ENCODE data around the gene MOB1A.

The MOB1A gene

DNA sequence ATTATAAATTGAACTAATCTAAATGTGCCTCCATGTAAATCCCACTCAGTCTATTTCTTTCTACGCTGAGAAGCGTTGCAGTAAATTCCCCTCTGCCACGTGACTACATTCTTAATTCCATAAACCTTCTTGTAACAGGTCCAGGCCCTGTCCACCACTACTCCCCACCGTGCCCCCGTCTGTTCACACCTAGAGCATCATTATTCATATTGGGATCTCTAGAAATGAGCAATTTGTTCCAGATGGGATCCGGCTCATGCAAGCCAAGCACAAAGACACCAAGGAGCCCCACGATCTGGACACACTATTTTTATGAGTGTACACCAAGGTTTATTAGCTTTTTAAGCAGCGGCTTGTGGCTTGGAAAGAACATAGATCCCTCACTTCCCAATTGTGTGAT, 69.1 kb downstream of the MOB1A start:
- no peak overlapping the region for H3K9ac ChIP-seq (ENCODE audit: low read length)
- H3K4ac ChIP-seq (ENCODE audit: low read depth in 1 of 2, low read length in 2 of 2), result no peak overlapping the region
- H3K27me3 ChIP-seq (ENCODE audit: control insufficient read depth in 1 of 2, insufficient read depth in 1 of 2, low read length in 2 of 2), result no peaks in the 10 kb centered on the region
- H3K14ac ChIP-seq (ENCODE audit: low read length in 2 of 2), result no peak overlapping the region
- H2BK12ac ChIP-seq (ENCODE audit: low read length in 2 of 2), result no peak overlapping the region
- H4K8ac ChIP-seq (ENCODE audit: low read length), result no peak overlapping the region
- no peak overlapping the region for H3K23ac ChIP-seq (ENCODE audit: low read length in 2 of 2)
- no peak overlapping the region for H3K18ac ChIP-seq (ENCODE audit: low read depth in 1 of 2, low read length in 2 of 2)
- no peak overlapping the region for H2AK5ac ChIP-seq (ENCODE audit: low read length, severe bottlenecking)
- H2BK15ac ChIP-seq (ENCODE audit: low read depth, poor library complexity, severe bottlenecking), result no peak overlapping the region
- no peaks in the 10 kb centered on the region for H3K9me3 ChIP-seq (ENCODE audit: control insufficient read depth, low read length)
- no peak overlapping the region for H3K4me2 ChIP-seq (ENCODE audit: low read length, poor library complexity, severe bottlenecking)
- WGBS, result 94% methylated on average over 8 of the region's 8 CpGs
- no peak overlapping the region for H2AFZ ChIP-seq (ENCODE audit: low read depth, low read length)
- H2BK5ac ChIP-seq (ENCODE audit: low read depth, low read length, poor library complexity, severe bottlenecking), result no peak overlapping the region
- H4K91ac ChIP-seq (ENCODE audit: low read length), result no peak overlapping the region
- peaks cover 6% of the 10 kb centered on the region for H3K79me1 ChIP-seq (replicated peaks; ENCODE audit: low read length, poor library complexity, severe bottlenecking)
- no peak for DNase-seq
- no peak overlapping the region for H2BK120ac ChIP-seq (ENCODE audit: low read depth, low read length)
- no peak overlapping the region for H3K27ac ChIP-seq (ENCODE audit: low read length, poor library complexity, severe bottlenecking)
- H3K4me3 ChIP-seq (ENCODE audit: insufficient read depth in 1 of 2, low read depth in 1 of 2, low read length in 2 of 2), result no peak overlapping the region
- peaks cover 0 to 8% of the 10 kb centered on the region in 2 experiments for H3K36me3 ChIP-seq (ENCODE audit: control insufficient read depth in 1 of 2, insufficient read depth in 2 of 2, low read depth in 1 of 2, low read length in 2 of 2)
- H3K4me1 ChIP-seq (ENCODE audit: control insufficient read depth, insufficient read depth, low read depth, low read length), result peaks cover 1% of the 10 kb centered on the region

- H3K4ac ChIP-seq (ENCODE audit: low read depth in 1 of 2, low read length in 2 of 2), result no peak overlapping the region
- H3K9me3 ChIP-seq (ENCODE audit: control insufficient read depth, low read length), result no peaks in the 10 kb centered on the region
- H2BK15ac ChIP-seq (ENCODE audit: low read depth, poor library complexity, severe bottlenecking), result no peak overlapping the region
- H2AK5ac ChIP-seq (ENCODE audit: low read length, severe bottlenecking), result no peak overlapping the region
- no peak overlapping the region for H2AFZ ChIP-seq (ENCODE audit: low read depth, low read length)
- H3K23ac ChIP-seq (ENCODE audit: low read length in 2 of 2), result no peak overlapping the region
- H2BK120ac ChIP-seq (ENCODE audit: low read depth, low read length), result no peak overlapping the region
- H2BK5ac ChIP-seq (ENCODE audit: low read depth, low read length, poor library complexity, severe bottlenecking), result no peak overlapping the region
- peaks cover 7% of the 10 kb centered on the region for H3K79me1 ChIP-seq (replicated peaks; ENCODE audit: low read length, poor library complexity, severe bottlenecking)
- H3K27me3 ChIP-seq (ENCODE audit: control insufficient read depth in 1 of 2, insufficient read depth in 1 of 2, low read length in 2 of 2), result no peaks in the 10 kb centered on the region
- no peak overlapping the region for H3K9ac ChIP-seq (ENCODE audit: low read length)
- H4K91ac ChIP-seq (ENCODE audit: low read length), result no peak overlapping the region
- H3K4me3 ChIP-seq (ENCODE audit: insufficient read depth in 1 of 2, low read depth in 1 of 2, low read length in 2 of 2), result no peak overlapping the region
- no peak overlapping the region for H3K27ac ChIP-seq (ENCODE audit: low read length, poor library complexity, severe bottlenecking)
- no peak overlapping the region for H3K18ac ChIP-seq (ENCODE audit: low read depth in 1 of 2, low read length in 2 of 2)
- peaks cover 1% of the 10 kb centered on the region for H3K4me1 ChIP-seq (ENCODE audit: control insufficient read depth, insufficient read depth, low read depth, low read length)
- H3K36me3 ChIP-seq (ENCODE audit: control insufficient read depth in 1 of 2, insufficient read depth in 2 of 2, low read depth in 1 of 2, low read length in 2 of 2), result peaks cover 9 to 14% of the 10 kb centered on the region in 2 experiments
- no peak overlapping the region for H2BK12ac ChIP-seq (ENCODE audit: low read length in 2 of 2)
- no peak for DNase-seq
- H3K14ac ChIP-seq (ENCODE audit: low read length in 2 of 2), result no peak overlapping the region
- H3K4me2 ChIP-seq (ENCODE audit: low read length, poor library complexity, severe bottlenecking), result no peak overlapping the region
- 45% methylated on average over 12 of the region's 12 CpGs for WGBS
- no peak overlapping the region for H4K8ac ChIP-seq (ENCODE audit: low read length)
These were observed 71.6 kb downstream of the MOB1A start for GRCh38 chr2:74107071-74107470.

- no peak for DNase-seq
- no peak overlapping the region for H2BK120ac ChIP-seq (ENCODE audit: low read depth, low read length)
- H3K18ac ChIP-seq (ENCODE audit: low read depth in 1 of 2, low read length in 2 of 2), result no peak overlapping the region
- H3K4me3 ChIP-seq (ENCODE audit: insufficient read depth in 1 of 2, low read depth in 1 of 2, low read length in 2 of 2), result no peak overlapping the region
- no peak overlapping the region for H3K27ac ChIP-seq (ENCODE audit: low read length, poor library complexity, severe bottlenecking)
- H3K23ac ChIP-seq (ENCODE audit: low read length in 2 of 2), result no peak overlapping the region
- H4K8ac ChIP-seq (ENCODE audit: low read length), result no peak overlapping the region
- H3K14ac ChIP-seq (ENCODE audit: low read length in 2 of 2), result no peak overlapping the region
- H2BK15ac ChIP-seq (ENCODE audit: low read depth, poor library complexity, severe bottlenecking), result no peak overlapping the region
- H3K9me3 ChIP-seq (ENCODE audit: control insufficient read depth, low read length), result no peaks in the 10 kb centered on the region
- H2BK5ac ChIP-seq (ENCODE audit: low read depth, low read length, poor library complexity, severe bottlenecking), result no peak overlapping the region
- H3K4ac ChIP-seq (ENCODE audit: low read depth in 1 of 2, low read length in 2 of 2), result no peak overlapping the region
- H3K4me1 ChIP-seq (ENCODE audit: control insufficient read depth, insufficient read depth, low read depth, low read length), result peaks cover 1% of the 10 kb centered on the region
- H3K9ac ChIP-seq (ENCODE audit: low read length), result no peak overlapping the region
- peaks cover 9% of the 10 kb centered on the region for H3K79me1 ChIP-seq (replicated peaks; ENCODE audit: low read length, poor library complexity, severe bottlenecking)
- no peak overlapping the region for H4K91ac ChIP-seq (ENCODE audit: low read length)
- no peak overlapping the region for H2BK12ac ChIP-seq (ENCODE audit: low read length in 2 of 2)
- H2AFZ ChIP-seq (ENCODE audit: low read depth, low read length), result no peak overlapping the region
- H3K36me3 ChIP-seq (ENCODE audit: control insufficient read depth in 1 of 2, insufficient read depth in 2 of 2, low read depth in 1 of 2, low read length in 2 of 2), result peaks cover 26 to 28% of the 10 kb centered on the region in 2 experiments
- no peak overlapping the region for H3K4me2 ChIP-seq (ENCODE audit: low read length, poor library complexity, severe bottlenecking)
- no peak overlapping the region for H2AK5ac ChIP-seq (ENCODE audit: low read length, severe bottlenecking)
- H3K27me3 ChIP-seq (ENCODE audit: control insufficient read depth in 1 of 2, insufficient read depth in 1 of 2, low read length in 2 of 2), result no peaks in the 10 kb centered on the region
- over 99% methylated on average over 8 of the region's 8 CpGs for WGBS
These were observed 73.3 kb downstream of the MOB1A start for GRCh38 chr2:74105413-74105812.

- Histone ChIP-seq H2AFZ (ENCODE audit: low read depth, low read length) (no peak overlapping the region), H3K4me3 (ENCODE audit: insufficient read depth in 1 of 2, low read depth in 1 of 2, low read length in 2 of 2) (no peak overlapping the region), H3K27me3 (ENCODE audit: control insufficient read depth in 1 of 2, insufficient read depth in 1 of 2, low read length in 2 of 2) (no peaks in the 10 kb centered on the region), H3K27ac (ENCODE audit: low read length, poor library complexity, severe bottlenecking) (no peak overlapping the region), H3K9me3 (ENCODE audit: control insufficient read depth, low read length) (no peaks in the 10 kb centered on the region), H2BK12ac (ENCODE audit: low read length in 2 of 2) (no peak overlapping the region), H3K4me1 (ENCODE audit: control insufficient read depth, insufficient read depth, low read depth, low read length) (peaks cover 1% of the 10 kb centered on the region), H2BK120ac (ENCODE audit: low read depth, low read length) (no peak overlapping the region), H3K36me3 (ENCODE audit: control insufficient read depth in 1 of 2, insufficient read depth in 2 of 2, low read depth in 1 of 2, low read length in 2 of 2) (peaks cover 32 to 34% of the 10 kb centered on the region in 2 experiments), H2BK5ac (ENCODE audit: low read depth, low read length, poor library complexity, severe bottlenecking) (no peak overlapping the region), H4K91ac (ENCODE audit: low read length) (no peak overlapping the region), H3K4me2 (ENCODE audit: low read length, poor library complexity, severe bottlenecking) (no peak overlapping the region), H3K9ac (ENCODE audit: low read length) (no peak overlapping the region), H2BK15ac (ENCODE audit: low read depth, poor library complexity, severe bottlenecking) (no peak overlapping the region), H3K79me1 (replicated peaks; ENCODE audit: low read length, poor library complexity, severe bottlenecking) (peaks cover 9% of the 10 kb centered on the region), H3K4ac (ENCODE audit: low read depth in 1 of 2, low read length in 2 of 2) (no peak overlapping the region), H3K18ac (ENCODE audit: low read depth in 1 of 2, low read length in 2 of 2) (no peak overlapping the region), H4K8ac (ENCODE audit: low read length) (no peak overlapping the region), H3K14ac (ENCODE audit: low read length in 2 of 2) (no peak overlapping the region), H2AK5ac (ENCODE audit: low read length, severe bottlenecking) (no peak overlapping the region), H3K23ac (ENCODE audit: low read length in 2 of 2) (no peak overlapping the region)
- no peak for DNase-seq
- WGBS, result 100% methylated on average over 7 of the region's 7 CpGs
These were observed 73.8 kb downstream of the MOB1A start for GRCh38 chr2:74104839-74105238.

Measured in mesenchymal stem cell (in vitro differentiated cells and primary cell).